ENCODE measurements around the gene PIP5K1C.

The PIP5K1C gene

GRCh38 chr19:3721131-3721886 lies 21.0 kb upstream of the PIP5K1C start:
- peak; percentile 83 to 85 for DNase-seq

- DNase-seq = no peak
Measured at GRCh38 chr19:3720349-3720917, 20.2 kb upstream of the PIP5K1C start.

GRCh38 chr19:3719868-3720267 lies 19.6 kb upstream of the PIP5K1C start:
- no peak for DNase-seq

GRCh38 chr19:3716147-3716668 lies 15.9 kb upstream of the PIP5K1C start:
- no peak for DNase-seq

GRCh38 chr19:3712663-3713611 lies 12.7 kb upstream of the PIP5K1C start:
- DNase-seq = no peak

GRCh38 chr19:3710265-3710812 lies 10.1 kb upstream of the PIP5K1C start:
- no peak for DNase-seq

- DNase-seq = no peak
Measured at GRCh38 chr19:3708207-3708931, 8.1 kb upstream of the PIP5K1C start, which contains the start of gene TJP3. TSS of gene TJP3 (plus strand) at chr19:3708384. CDS start at chr19:3728433, 20,049 bp downstream.

- DNase-seq = no peak
Measured at GRCh38 chr19:3707868-3708206, 7.6 kb upstream of the PIP5K1C start.

GRCh38 chr19:3701200-3701599 lies 932 bp upstream of the PIP5K1C start:
- no peak for DNase-seq

- DNase-seq = no peak
Measured at GRCh38 chr19:3699741-3700241, 477 bp downstream of the PIP5K1C start.

GRCh38 chr19:3698974-3699740 lies 1.1 kb downstream of the PIP5K1C start:
- no peak for DNase-seq

GRCh38 chr19:3698386-3698950 lies 1.8 kb downstream of the PIP5K1C start:
- DNase-seq = no peak

GRCh38 chr19:3697671-3698385 lies 2.4 kb downstream of the PIP5K1C start:
- DNase-seq = no peak

GRCh38 chr19:3697094-3697493 lies 3.2 kb downstream of the PIP5K1C start:
- no peak for DNase-seq

- DNase-seq = no peak
Measured at GRCh38 chr19:3696660-3696995, 3.6 kb downstream of the PIP5K1C start.

GRCh38 chr19:3695986-3696659 lies 4.1 kb downstream of the PIP5K1C start:
- DNase-seq = no peak

GRCh38 chr19:3695124-3695733 lies 5.0 kb downstream of the PIP5K1C start:
- no peak for DNase-seq

- no peak for DNase-seq
Measured at GRCh38 chr19:3694361-3695123, 5.7 kb downstream of the PIP5K1C start.

Data from stimulated activated CD4-positive, alpha-beta T cell treated with anti-CD3 and anti-CD28 coated beads, Interleukin-4, amount 100 ng/mL, for 4 hours (primary cell).